ENCODE results near the gene RNH1. TPM values are rescaled to one million over a fixed set of nuclear protein-coding genes. Genes with fewer than 3 reads are reported as not detected.

Gene RNH1
- polyA plus RNA-seq, 1 donor from 2014 or later: 71.8 TPM

DNA sequence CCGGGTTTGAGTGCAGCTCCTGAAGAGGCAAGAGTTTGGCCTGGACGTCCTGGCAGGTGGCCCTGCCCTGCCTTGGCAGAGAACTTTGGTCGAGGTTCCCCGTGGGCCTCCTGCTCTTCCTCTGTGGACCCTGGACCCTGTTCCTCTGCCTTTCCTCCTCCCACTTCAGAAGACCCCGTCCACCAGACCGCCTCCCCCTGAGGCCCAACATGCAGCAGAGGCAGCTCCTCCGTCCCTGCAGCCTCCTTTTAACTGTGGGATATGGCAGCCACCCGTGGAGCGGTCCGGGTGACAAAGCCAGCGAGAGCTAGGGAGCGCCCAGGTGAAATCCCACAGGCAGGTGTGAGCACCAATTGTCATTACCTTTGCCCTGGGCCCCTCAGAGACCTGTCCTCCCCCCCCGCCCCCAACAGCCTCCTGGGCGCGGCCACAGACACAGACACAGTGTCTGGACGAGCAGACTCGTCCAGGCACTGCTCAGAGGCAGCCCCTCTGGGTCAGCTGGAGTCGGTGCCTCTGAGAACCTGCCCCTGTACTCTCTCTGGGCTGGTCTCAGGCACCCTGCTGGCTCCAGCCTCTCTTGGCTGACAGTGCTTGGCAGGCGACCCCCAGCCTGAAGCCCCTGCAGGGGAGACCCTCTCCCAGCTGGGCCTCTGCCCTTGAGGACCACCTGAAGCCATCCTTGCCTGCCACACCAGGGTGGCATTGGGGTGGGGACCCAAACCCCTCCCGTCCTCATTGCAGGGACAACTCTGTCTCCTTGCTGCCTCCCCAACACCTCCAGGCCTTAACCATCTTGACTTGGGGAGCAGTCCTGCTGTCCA is 61.1 kb downstream of the RNH1 start:
- no peaks in the 10 kb centered on the region for H3K27me3 ChIP-seq (ENCODE audit: insufficient read depth, low read depth, low read length)
- H3F3A ChIP-seq (ENCODE audit: insufficient read depth, low read length, poor library complexity, severe bottlenecking): no peaks in the 10 kb centered on the region
- H4K20me1 ChIP-seq (ENCODE audit: insufficient read depth): no peaks in the 10 kb centered on the region
- no peaks in the 10 kb centered on the region for H3K36me3 ChIP-seq (ENCODE audit: insufficient read depth, low read length)
- TF ChIP-seq, protein P1, sequence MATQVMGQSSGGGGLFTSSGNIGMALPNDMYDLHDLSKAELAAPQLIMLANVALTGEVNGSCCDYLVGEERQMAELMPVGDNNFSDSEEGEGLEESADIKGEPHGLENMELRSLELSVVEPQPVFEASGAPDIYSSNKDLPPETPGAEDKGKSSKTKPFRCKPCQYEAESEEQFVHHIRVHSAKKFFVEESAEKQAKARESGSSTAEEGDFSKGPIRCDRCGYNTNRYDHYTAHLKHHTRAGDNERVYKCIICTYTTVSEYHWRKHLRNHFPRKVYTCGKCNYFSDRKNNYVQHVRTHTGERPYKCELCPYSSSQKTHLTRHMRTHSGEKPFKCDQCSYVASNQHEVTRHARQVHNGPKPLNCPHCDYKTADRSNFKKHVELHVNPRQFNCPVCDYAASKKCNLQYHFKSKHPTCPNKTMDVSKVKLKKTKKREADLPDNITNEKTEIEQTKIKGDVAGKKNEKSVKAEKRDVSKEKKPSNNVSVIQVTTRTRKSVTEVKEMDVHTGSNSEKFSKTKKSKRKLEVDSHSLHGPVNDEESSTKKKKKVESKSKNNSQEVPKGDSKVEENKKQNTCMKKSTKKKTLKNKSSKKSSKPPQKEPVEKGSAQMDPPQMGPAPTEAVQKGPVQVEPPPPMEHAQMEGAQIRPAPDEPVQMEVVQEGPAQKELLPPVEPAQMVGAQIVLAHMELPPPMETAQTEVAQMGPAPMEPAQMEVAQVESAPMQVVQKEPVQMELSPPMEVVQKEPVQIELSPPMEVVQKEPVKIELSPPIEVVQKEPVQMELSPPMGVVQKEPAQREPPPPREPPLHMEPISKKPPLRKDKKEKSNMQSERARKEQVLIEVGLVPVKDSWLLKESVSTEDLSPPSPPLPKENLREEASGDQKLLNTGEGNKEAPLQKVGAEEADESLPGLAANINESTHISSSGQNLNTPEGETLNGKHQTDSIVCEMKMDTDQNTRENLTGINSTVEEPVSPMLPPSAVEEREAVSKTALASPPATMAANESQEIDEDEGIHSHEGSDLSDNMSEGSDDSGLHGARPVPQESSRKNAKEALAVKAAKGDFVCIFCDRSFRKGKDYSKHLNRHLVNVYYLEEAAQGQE (IDR thresholded peaks at IDR 0.05; ENCODE audit: borderline replicate concordance): no peak
- TF ChIP-seq RAD21 (conservative IDR thresholded peaks at IDR 0.05) (no peak), CTCF (IDR thresholded peaks at IDR 0.05; ENCODE audit: poor library complexity, severe bottlenecking) (no peak), POLR2AphosphoS5 (IDR thresholded peaks at IDR 0.05) (no peak), SMC3 (conservative IDR thresholded peaks at IDR 0.05; ENCODE audit: poor library complexity) (no peak), EZH2 (IDR thresholded peaks at IDR 0.05; ENCODE audit: borderline replicate concordance, insufficient read depth, low read length, poor library complexity, severe bottlenecking) (no peak), TAF1 (IDR thresholded peaks at IDR 0.05; ENCODE audit: low read depth) (no peak), MXI1 (conservative IDR thresholded peaks at IDR 0.05; ENCODE audit: poor library complexity, severe bottlenecking) (no peak), EP300 (conservative IDR thresholded peaks at IDR 0.05; ENCODE audit: poor library complexity, severe bottlenecking) (no peak)
- H3K79me2 ChIP-seq (replicated peaks; ENCODE audit: insufficient read depth, low read length): no peaks in the 10 kb centered on the region
- H3K4me3 ChIP-seq (ENCODE audit: low read length): no peak overlapping the region
- no peaks in the 10 kb centered on the region for H3K9me2 ChIP-seq (ENCODE audit: insufficient read depth, low read length)
- H2AFZ ChIP-seq (ENCODE audit: low read depth, low read length): no peak overlapping the region
- no peak overlapping the region for H3K4me2 ChIP-seq (ENCODE audit: low read length)
- H3K27ac ChIP-seq (ENCODE audit: low read length): no peak overlapping the region
- H3K9ac ChIP-seq (ENCODE audit: low read length): no peak overlapping the region
- H3K9me3 ChIP-seq (ENCODE audit: low read length): no peaks in the 10 kb centered on the region

Other genes with a start within 250 kb of the RNH1 start
- gene NLRP6, start 228.8 kb downstream of the RNH1 start, polyA plus RNA-seq: not detected in 2 replicates
- 2.1 and 6.0 TPM in 2 replicates for gene PGGHG, start 218.1 kb downstream of the RNH1 start, polyA plus RNA-seq
- gene IFITM5, start 207.7 kb downstream of the RNH1 start, polyA plus RNA-seq: not detected in 2 replicates
- gene IFITM2, start 199.4 kb downstream of the RNH1 start, polyA plus RNA-seq: 2.3 TPM in 1 of 2 replicates, not detected in the other
- 0.35 TPM in 1 of 2 replicates, not detected in the other for gene IFITM1, start 193.2 kb downstream of the RNH1 start, polyA plus RNA-seq
- gene IFITM3, start 186.4 kb downstream of the RNH1 start, polyA plus RNA-seq: not detected in 2 replicates
- 440 and 478 TPM in 2 replicates for gene B4GALNT4, start 137.7 kb downstream of the RNH1 start, polyA plus RNA-seq
- not detected in 2 replicates for gene PKP3, start 113.0 kb downstream of the RNH1 start, polyA plus RNA-seq
- 1.6 and 5.6 TPM in 2 replicates for gene SIGIRR, start 92.2 kb downstream of the RNH1 start, polyA plus RNA-seq
- not detected in 2 replicates for gene ANO9, start 65.2 kb downstream of the RNH1 start, polyA plus RNA-seq
- gene PTDSS2, start 57.0 kb downstream of the RNH1 start, polyA plus RNA-seq: 39.1 and 54.3 TPM in 2 replicates
- 119 and 120 TPM in 2 replicates for gene HRAS, start 28.3 kb upstream of the RNH1 start, polyA plus RNA-seq
- gene LRRC56, start 30.3 kb upstream of the RNH1 start, polyA plus RNA-seq: 0.76 and 1.3 TPM in 2 replicates
- gene LMNTD2, start 53.5 kb upstream of the RNH1 start, polyA plus RNA-seq: 0.61 and 3.0 TPM in 2 replicates
- 37.1 and 51.5 TPM in 2 replicates for gene RASSF7, start 53.7 kb upstream of the RNH1 start, polyA plus RNA-seq
- gene PHRF1, start 69.2 kb upstream of the RNH1 start, polyA plus RNA-seq: 8.5 and 12.1 TPM in 2 replicates
- 1.1 and 4.6 TPM in 2 replicates for gene IRF7, start 108.7 kb upstream of the RNH1 start, polyA plus RNA-seq
- gene CDHR5, start 117.7 kb upstream of the RNH1 start, polyA plus RNA-seq: not detected in 2 replicates
- not detected in 2 replicates for gene SCT, start 119.9 kb upstream of the RNH1 start, polyA plus RNA-seq
- gene DRD4, start 130.0 kb upstream of the RNH1 start, polyA plus RNA-seq: 0.86 TPM in 1 of 2 replicates, not detected in the other
- 87.6 and 94.9 TPM in 2 replicates for gene DEAF1, start 188.0 kb upstream of the RNH1 start, polyA plus RNA-seq
- 23.1 and 30.9 TPM in 2 replicates for gene TMEM80, start 188.6 kb upstream of the RNH1 start, polyA plus RNA-seq
- 3.5 and 7.5 TPM in 2 replicates for gene EPS8L2, start 199.0 kb upstream of the RNH1 start, polyA plus RNA-seq
- gene TALDO1, start 240.2 kb upstream of the RNH1 start, polyA plus RNA-seq: 156 and 158 TPM in 2 replicates

Measured in neural cell (in vitro differentiated cells).